Kidney epithelial cell (primary cell): Measurements from ENCODE around the gene RAB4B. TPM values are rescaled to one million over a fixed set of nuclear protein-coding genes. Genes with fewer than 3 reads are reported as not detected.

ENCODE experiments used
- DNase-seq: peaks from one replicate; pipeline ENCODE4 v3.0.0-alpha.2; 2010; ENCODE audit warnings: low read depth
- H3K27me3 ChIP-seq: 2 replicates; pipeline ENCODE4 v1.6.0; 2011; ENCODE audit warnings: low read length; ENCODE audit not compliant: control insufficient read depth, insufficient read depth
- H3K36me3 ChIP-seq: 2 replicates; pipeline ENCODE4 v1.5.1; 2011; ENCODE audit warnings: low read length; ENCODE audit not compliant: control insufficient read depth, insufficient read depth
- H3K4me3 ChIP-seq: 2 replicates; pipeline ENCODE4 v1.5.1; 2011; ENCODE audit warnings: low read depth, mild to moderate bottlenecking, control low read depth, low read length
- CTCF ChIP-seq: IDR thresholded peaks from 2 replicates; pipeline ENCODE4 v1.5.1; 2011; ENCODE audit warnings: mild to moderate bottlenecking, moderate library complexity, low read length, control low read depth, inconsistent platforms; ENCODE audit not compliant: insufficient read depth, poor library complexity, severe bottlenecking
- total RNA-seq: library from RNA; depleted of rRNA; stranded (reverse); fragments of >200 nt; gene quantifications from 2 replicates; pipeline ENCODE4 v1.2.3, GENCODE V29; 2015

The RAB4B gene
- total RNA-seq, 1 donor from 2014 or later = 23.0 TPM

GRCh38 chr19:40797166-40797962 lies 19.3 kb downstream of the RAB4B start:
- no peak for DNase-seq
- no peak overlapping the region for H3K4me3 ChIP-seq
- no peak for TF ChIP-seq CTCF

GRCh38 chr19:40797963-40798682 lies 20.1 kb downstream of the RAB4B start:
- TF ChIP-seq CTCF = peak; percentile 26
- no peak for DNase-seq
- Histone ChIP-seq H3K27me3 (no peaks in the 10 kb centered on the region), H3K4me3 (peak overlapping the region; percentile 42), H3K36me3 (peaks cover 2% of the 10 kb centered on the region)

More at GRCh38 chr19:40797166-40797962, 19.3 kb downstream of the RAB4B start:
- H3K27me3 ChIP-seq = no peaks in the 10 kb centered on the region
- no peaks in the 10 kb centered on the region for H3K36me3 ChIP-seq

GRCh38 chr19:40798683-40799557 lies 20.9 kb downstream of the RAB4B start, which contains the start of gene EGLN2:
Gene EGLN2 (plus strand): TSS chr19:40799191. CDS start chr19:40800573, 1,382 bp downstream.
- peak; percentile 99 for DNase-seq
- TF ChIP-seq CTCF = no peak

GRCh38 chr19:40799558-40800338 lies 21.7 kb downstream of the RAB4B start:
- Histone ChIP-seq H3K4me3 (peak overlapping the region; percentile 98), H3K27me3 (no peaks in the 10 kb centered on the region), H3K36me3 (peaks cover 2% of the 10 kb centered on the region)
- DNase-seq = no peak
- TF ChIP-seq CTCF = no peak

More at GRCh38 chr19:40798683-40799557, 20.9 kb downstream of the RAB4B start, which contains the start of gene EGLN2:
- Histone ChIP-seq H3K27me3 (no peaks in the 10 kb centered on the region), H3K4me3 (peak within 1 kb of the TSS; percentile 98), H3K36me3 (peaks cover 2% of the 10 kb centered on the region)

- Histone ChIP-seq H3K36me3 (peaks cover 3% of the 10 kb centered on the region), H3K27me3 (no peaks in the 10 kb centered on the region), H3K4me3 (peak overlapping the region; percentile 98)
- no peak for DNase-seq
- no peak for TF ChIP-seq CTCF
Measured at GRCh38 chr19:40800339-40800996, 22.4 kb downstream of the RAB4B start.
